GM21360 (cell line): ENCODE measurements around the gene ACVR2A.

Source experiments
- ATAC-seq: cut with Tn5 transposase; IDR thresholded peaks from one replicate; pipeline ENCODE4 v1.9.1; 2021; ENCODE audit warnings: mild to moderate bottlenecking, moderate library complexity; ENCODE audit not compliant: unreplicated experiment

The ACVR2A gene

GRCh38 chr2:147844697-147845410, at the start of gene ACVR2A:
Gene ACVR2A, plus strand, starts transcription at chr2:147845029. Its CDS starts 124 bp downstream, at chr2:147845153.
- ATAC-seq, result peak; percentile 39

- no peak for ATAC-seq
These were observed 44.5 kb upstream of the ACVR2A start for GRCh38 chr2:147800316-147800715.

GRCh38 chr2:147806846-147807245, 38.0 kb upstream of the ACVR2A start:
- no peak for ATAC-seq

GRCh38 chr2:147808520-147808919, 36.3 kb upstream of the ACVR2A start:
- ATAC-seq, result no peak

- ATAC-seq, result no peak
These were observed 33.7 kb upstream of the ACVR2A start for GRCh38 chr2:147810883-147811765.

- no peak for ATAC-seq
These were observed 26.1 kb upstream of the ACVR2A start for GRCh38 chr2:147818741-147819140.

GRCh38 chr2:147824620-147825019, 20.2 kb upstream of the ACVR2A start:
- no peak for ATAC-seq

- ATAC-seq, result no peak
These were observed 18.3 kb upstream of the ACVR2A start for GRCh38 chr2:147826278-147827087.

- ATAC-seq, result no peak
These were observed 17.8 kb upstream of the ACVR2A start for GRCh38 chr2:147827088-147827375.

GRCh38 chr2:147829106-147829505, 15.7 kb upstream of the ACVR2A start:
- no peak for ATAC-seq

GRCh38 chr2:147836099-147836498, 8.7 kb upstream of the ACVR2A start:
- ATAC-seq, result no peak

- ATAC-seq, result no peak
These were observed 1.4 kb upstream of the ACVR2A start for GRCh38 chr2:147843391-147843863.

- ATAC-seq, result peak; percentile 82
These were observed 749 bp upstream of the ACVR2A start for GRCh38 chr2:147843864-147844696.

- ATAC-seq, result peak; percentile 46
These were observed 662 bp downstream of the ACVR2A start for GRCh38 chr2:147845411-147845971.

- ATAC-seq, result no peak
These were observed 1.7 kb downstream of the ACVR2A start for GRCh38 chr2:147846412-147847081.

- no peak for ATAC-seq
These were observed 3.0 kb downstream of the ACVR2A start for GRCh38 chr2:147847746-147848391.

- no peak for ATAC-seq
These were observed 6.0 kb downstream of the ACVR2A start for GRCh38 chr2:147850838-147851237.

GRCh38 chr2:147851244-147851930, 6.6 kb downstream of the ACVR2A start:
- ATAC-seq, result no peak
